Mesothelial cell of epicardium (in vitro differentiated cells): Measurements from ENCODE around the gene TMEM151B. TPM values are rescaled to one million over a fixed set of nuclear protein-coding genes. Genes with fewer than 3 reads are reported as not detected.

Source experiments
- DNase-seq, 2 experiments: peaks; one replicate each; pipeline ENCODE4 v3.0.0; 2021; ENCODE audit warnings: low spot score in 2 of 2; ENCODE audit not compliant: unreplicated experiment in 2 of 2
- H3K27ac Mint-ChIP-seq: 2 replicates; pipeline ENCODE4 v1.8.0; 2021; ENCODE audit warnings: mixed read lengths
- H3K27me3 Mint-ChIP-seq: 2 replicates; pipeline ENCODE4 v1.8.0; 2021; ENCODE audit warnings: low read depth, mixed read lengths
- H3K36me3 Mint-ChIP-seq: 2 replicates; pipeline ENCODE4 v1.8.0; 2021; ENCODE audit warnings: mixed read lengths
- H3K4me1 Mint-ChIP-seq: 2 replicates; pipeline ENCODE4 v1.8.0; 2021; ENCODE audit warnings: mixed read lengths
- H3K4me3 Mint-ChIP-seq: 2 replicates; pipeline ENCODE4 v1.8.0; 2021; ENCODE audit warnings: mild to moderate bottlenecking, moderate library complexity, mixed read lengths
- H3K9me3 Mint-ChIP-seq: 2 replicates; pipeline ENCODE4 v1.8.0; 2021; ENCODE audit warnings: mixed read lengths
- CTCF ChIP-seq: fragments of 200-600 bp; sonication (generic); IDR thresholded peaks from one replicate; pipeline ENCODE4 v1.5.0; 2021; ENCODE audit warnings: antibody characterized with exemption; ENCODE audit not compliant: unreplicated experiment
- total RNA-seq: library from RNA; stranded (reverse); gene quantifications from 3 replicates; pipeline ENCODE4 v1.2.1, GENCODE V29; 2021

Gene TMEM151B
- total RNA-seq, 1 donor from 2014 or later = 0.56 TPM

DNA sequence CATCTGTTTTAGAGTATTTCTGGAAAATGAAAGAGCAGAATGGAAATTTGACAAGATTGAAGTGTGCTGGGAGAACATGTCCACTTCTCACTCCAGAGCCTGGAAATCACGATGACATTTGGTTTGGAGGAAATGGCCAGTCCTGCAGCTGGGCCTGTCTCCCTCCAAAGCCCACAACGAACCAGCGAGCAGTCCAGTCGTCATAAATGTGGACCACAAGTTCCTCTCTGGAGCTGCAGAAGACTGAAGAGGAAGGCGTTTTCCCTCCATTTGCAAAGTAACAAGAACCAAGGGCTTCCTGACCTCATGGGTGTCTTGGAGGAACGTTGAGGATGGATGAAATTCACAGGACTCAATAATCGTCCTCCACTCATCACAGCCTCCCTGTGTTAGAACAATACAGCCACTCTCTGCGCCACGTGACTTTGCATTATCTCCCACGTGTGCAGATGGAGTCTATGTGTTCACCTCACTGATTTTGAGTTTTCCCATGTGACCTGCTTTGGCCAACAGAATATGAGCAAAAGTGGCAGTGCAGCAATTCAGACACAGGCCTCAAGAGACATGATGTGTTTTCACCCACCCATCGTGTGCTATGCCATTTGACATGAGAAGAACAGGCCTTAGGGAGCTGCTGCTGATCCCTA, 63.1 kb downstream of the TMEM151B start:
- peaks cover 2% of the 10 kb centered on the region for H3K4me1 Mint-ChIP-seq
- no peak for TF ChIP-seq CTCF
- H3K36me3 Mint-ChIP-seq = no peaks in the 10 kb centered on the region
- peaks cover 51% of the 10 kb centered on the region for H3K27me3 Mint-ChIP-seq
- no peaks in the 10 kb centered on the region for H3K9me3 Mint-ChIP-seq
- no peak for DNase-seq
- no peak overlapping the region for H3K27ac Mint-ChIP-seq
- no peak overlapping the region for H3K4me3 Mint-ChIP-seq

GRCh38 chr6:44333942-44334341, 63.7 kb downstream of the TMEM151B start:
- H3K4me3 Mint-ChIP-seq = no peak overlapping the region
- no peak for DNase-seq
- H3K4me1 Mint-ChIP-seq = peaks cover 2% of the 10 kb centered on the region
- no peaks in the 10 kb centered on the region for H3K9me3 Mint-ChIP-seq
- H3K36me3 Mint-ChIP-seq = no peaks in the 10 kb centered on the region
- TF ChIP-seq CTCF = no peak
- no peak overlapping the region for H3K27ac Mint-ChIP-seq
- peaks cover 47% of the 10 kb centered on the region for H3K27me3 Mint-ChIP-seq

DNA sequence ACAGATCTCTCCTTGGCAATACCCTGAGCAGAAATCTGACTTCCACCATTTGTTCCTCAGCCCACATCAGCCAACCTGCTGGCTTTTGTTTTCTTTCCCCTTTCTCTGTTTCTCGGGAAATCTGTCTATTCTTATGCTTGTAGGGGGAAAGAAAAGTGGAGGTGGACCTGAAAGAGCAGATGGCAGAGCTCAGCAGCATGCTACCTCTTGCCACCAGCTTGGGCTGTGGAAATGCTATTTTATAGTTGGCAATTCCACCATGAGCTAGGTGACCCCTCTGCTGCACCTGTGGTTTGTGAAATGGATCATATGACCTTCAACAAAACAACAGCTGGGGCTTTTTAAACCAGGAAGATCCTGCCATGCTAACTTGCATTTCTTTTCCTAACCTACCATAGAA, 65.4 kb downstream of the TMEM151B start:
- Mint-ChIP-seq H3K4me1 (peaks cover 2% of the 10 kb centered on the region), H3K27ac (no peak overlapping the region), H3K4me3 (no peak overlapping the region), H3K27me3 (peaks cover 30% of the 10 kb centered on the region), H3K36me3 (no peaks in the 10 kb centered on the region), H3K9me3 (no peaks in the 10 kb centered on the region)
- TF ChIP-seq CTCF = no peak
- no peak for DNase-seq

- Mint-ChIP-seq H3K9me3 (no peaks in the 10 kb centered on the region), H3K27me3 (peaks cover 37% of the 10 kb centered on the region), H3K4me1 (no peaks in the 10 kb centered on the region), H3K4me3 (no peak overlapping the region), H3K27ac (no peak overlapping the region), H3K36me3 (no peaks in the 10 kb centered on the region)
- peak; percentile 10 for TF ChIP-seq CTCF
- peak in 1 of 2 experiments; percentile 69 for DNase-seq
Measured at GRCh38 chr6:44338228-44339122, 68.2 kb downstream of the TMEM151B start.

DNA sequence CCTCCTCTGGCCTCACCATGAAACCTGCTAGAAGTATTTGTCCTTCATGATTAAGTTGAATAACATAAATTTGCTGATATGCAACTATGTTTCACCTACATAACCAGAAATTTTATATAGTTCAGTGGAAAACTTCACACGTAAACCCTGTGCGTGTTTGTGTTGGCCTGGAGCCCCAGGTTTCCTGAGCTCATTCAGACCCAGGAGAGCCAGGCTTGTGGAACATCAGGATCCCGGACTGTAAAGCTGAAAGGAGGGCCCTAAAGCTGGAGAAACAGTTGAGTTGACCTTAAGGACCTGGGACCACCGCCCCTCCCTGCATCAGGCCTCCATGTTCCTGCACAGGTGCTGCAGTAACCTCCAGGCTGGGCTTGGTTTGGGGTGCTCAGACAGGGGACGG, 69.1 kb downstream of the TMEM151B start:
- Mint-ChIP-seq H3K27ac (no peak overlapping the region), H3K27me3 (peaks cover 45% of the 10 kb centered on the region), H3K9me3 (no peaks in the 10 kb centered on the region), H3K36me3 (no peaks in the 10 kb centered on the region), H3K4me1 (no peaks in the 10 kb centered on the region), H3K4me3 (no peak overlapping the region)
- DNase-seq = no peak
- no peak for TF ChIP-seq CTCF
